HepG2 (cell line): ENCODE measurements around the gene GTF2B. TPM values are rescaled to one million over a fixed set of nuclear protein-coding genes. Genes with fewer than 3 reads are reported as not detected.

Experiments
- EP300 ChIP-seq, 3 experiments: sonication (generic) in 1 of 3; formaldehyde crosslinking in 1 of 3; IDR thresholded peaks; 2 replicates each; pipeline versions ENCODE4 v1.5.1 to v1.6.1; 2011 to 2020; ENCODE audit warnings: low read depth in 2 of 3, low read length in 2 of 3, borderline replicate concordance in 1 of 3, improper control_type of control experiment in 1 of 3, mild to moderate bottlenecking in 1 of 3, missing genetic modification reagents in 1 of 3, moderate library complexity in 1 of 3
- FOXM1 ChIP-seq: sonication (generic); formaldehyde crosslinking; IDR thresholded peaks from 2 replicates; pipeline ENCODE4 v1.5.0; 2020; ENCODE audit warnings: missing genetic modification reagents
- GPBP1L1 ChIP-seq: sonication (generic); formaldehyde crosslinking; IDR thresholded peaks from 2 replicates; pipeline ENCODE4 v1.5.0; 2020; ENCODE audit warnings: mild to moderate bottlenecking, missing genetic modification reagents
- HDAC2 ChIP-seq: sonication (generic); formaldehyde crosslinking; IDR thresholded peaks from 2 replicates; pipeline ENCODE4 v1.4.0; 2020; ENCODE audit warnings: missing genetic modification reagents
- HNF1A ChIP-seq, 2 experiments: sonication (generic) in 1 of 2; formaldehyde crosslinking in 1 of 2; IDR thresholded peaks; 2 replicates each; pipeline versions ENCODE4 v1.4.0 to v1.6.1; 2016 to 2020; ENCODE audit warnings: borderline replicate concordance in 1 of 2, low read depth in 1 of 2, mild to moderate bottlenecking in 1 of 2, missing genetic modification reagents in 1 of 2
- HNRNPUL1 ChIP-seq: fragments of 200-400 bp; formaldehyde crosslinking; IDR thresholded peaks from 2 replicates; pipeline ENCODE4 v1.6.1; 2017; ENCODE audit warnings: low read depth, mild to moderate bottlenecking, low read length, moderate library complexity
- HOMEZ ChIP-seq: IDR thresholded peaks from 2 replicates; pipeline ENCODE4 v1.6.1; 2016; ENCODE audit warnings: low read depth
- ISX ChIP-seq: sonication (generic); formaldehyde crosslinking; conservative IDR thresholded peaks from 2 replicates; pipeline ENCODE4 v1.5.0; 2020; ENCODE audit warnings: missing genetic modification reagents
- JUNB ChIP-seq: sonication (generic); formaldehyde crosslinking; IDR thresholded peaks from 2 replicates; pipeline ENCODE4 v1.8.0; 2022; ENCODE audit warnings: missing genetic modification reagents, mild to moderate bottlenecking, borderline replicate concordance
- KDM6A ChIP-seq: IDR thresholded peaks from 2 replicates; pipeline ENCODE4 v1.6.1; 2016; ENCODE audit warnings: low read depth
- MED8 ChIP-seq: sonication (generic); formaldehyde crosslinking; IDR thresholded peaks from 2 replicates; pipeline ENCODE4 v1.8.1; 2023; ENCODE audit warnings: mild to moderate bottlenecking, missing genetic modification reagents; ENCODE audit not compliant: insufficient replicate concordance
- MYPOP ChIP-seq: sonication (generic); formaldehyde crosslinking; IDR thresholded peaks from 2 replicates; pipeline ENCODE4 v1.8.1; 2023; ENCODE audit warnings: mild to moderate bottlenecking, moderate library complexity, missing genetic modification reagents
- NFE2L2 ChIP-seq: fragments of 150-350 bp; IDR thresholded peaks from 2 replicates; pipeline ENCODE4 v1.6.1; 2014; ENCODE audit warnings: low read length
- NFIB ChIP-seq: sonication (generic); formaldehyde crosslinking; IDR thresholded peaks from 2 replicates; pipeline ENCODE4 v1.9.0; 2021; ENCODE audit warnings: missing genetic modification reagents, mild to moderate bottlenecking, borderline replicate concordance
- RBM22 ChIP-seq: fragments of 200-400 bp; formaldehyde crosslinking; optimal IDR thresholded peaks from 2 replicates; pipeline ENCODE3; 2017; ENCODE audit warnings: mild to moderate bottlenecking, low read length, moderate library complexity
- ZBTB20 ChIP-seq: sonication (generic); formaldehyde crosslinking; IDR thresholded peaks from 2 replicates; pipeline ENCODE4 v1.8.1; 2023; ENCODE audit warnings: missing genetic modification reagents, low read depth, mild to moderate bottlenecking, borderline replicate concordance
- ZNF292 ChIP-seq: sonication (generic); formaldehyde crosslinking; IDR thresholded peaks from 2 replicates; pipeline ENCODE4 v1.8.1; 2022; ENCODE audit warnings: mild to moderate bottlenecking, low read depth, missing genetic modification reagents, borderline replicate concordance
- ZNF430 ChIP-seq: sonication (generic); formaldehyde crosslinking; IDR thresholded peaks from 2 replicates; pipeline ENCODE4 v1.9.0; 2021; ENCODE audit warnings: mild to moderate bottlenecking, missing genetic modification reagents
- ZNF432 ChIP-seq: sonication (generic); formaldehyde crosslinking; IDR thresholded peaks from 2 replicates; pipeline ENCODE4 v1.5.0; 2020; ENCODE audit warnings: missing genetic modification reagents, mild to moderate bottlenecking, borderline replicate concordance
- ZNF496 ChIP-seq: sonication (generic); formaldehyde crosslinking; IDR thresholded peaks from 2 replicates; pipeline ENCODE4 v1.8.1; 2023; ENCODE audit warnings: mild to moderate bottlenecking, moderate library complexity, missing genetic modification reagents; ENCODE audit not compliant: insufficient replicate concordance
- ZNF543 ChIP-seq: sonication (generic); formaldehyde crosslinking; IDR thresholded peaks from 2 replicates; pipeline ENCODE4 v1.4.0; 2020; ENCODE audit warnings: mild to moderate bottlenecking, missing genetic modification reagents
- ZNF660 ChIP-seq: sonication (generic); formaldehyde crosslinking; IDR thresholded peaks from 2 replicates; pipeline ENCODE4 v1.5.1; 2020; ENCODE audit warnings: mild to moderate bottlenecking, low read depth, missing genetic modification reagents, borderline replicate concordance
- polyA plus RNA-seq, 8 experiments: library from polyadenylated mRNA; depleted of rRNA in 3 of 8; stranded (reverse) in 7 of 8; unstranded in 1 of 8; fragments of >200 nt; fragmentation: Illumina TruSeq in 4 of 8; extraction: Trizol in 4 of 8; gene quantifications; 2 replicates each; pipeline versions ENCODE4 v1.2.1 to v1.2.3, GENCODE V29; 2011 to 2016; ENCODE audit warnings: low read depth in 4 of 8, missing spikeins in 1 of 8, mixed read lengths in 1 of 8; ENCODE audit not compliant: insufficient read depth in 1 of 8
- total RNA-seq, 5 experiments: library from RNA; depleted of rRNA; stranded (reverse); fragments of >200 nt; fragmentation: Illumina TruSeq; extraction: Trizol; gene quantifications; 2 replicates each; pipeline ENCODE4 v1.2.3, GENCODE V29; 2016; ENCODE audit warnings: low read depth in 1 of 5

Gene GTF2B
- total and polyA plus RNA-seq, 2 of the 13 experiments (the other 11 are each of a cell fraction or from before 2014, with no cell fraction given): 31.5 to 43.4 TPM

GRCh38 chr1:88920845-88921244 is 29.5 kb upstream of the GTF2B start (continued):
- TF ChIP-seq HNF1A (IDR thresholded peaks at IDR 0.05; ENCODE audit: low read depth) (no peak), HNF1A (CRISPR knock-in tag; IDR thresholded peaks at IDR 0.05; ENCODE audit: borderline replicate concordance) (no peak), HDAC2 (CRISPR knock-in tag) (peak; percentile 54; the same call in 1 of the 2 replicates), ZNF543 (CRISPR knock-in tag) (no peak), RBM22 (no peak), ISX (CRISPR knock-in tag) (no peak), HNRNPUL1 (no peak), NFIB (CRISPR knock-in tag) (no peak), GPBP1L1 (no peak), JUNB (CRISPR knock-in tag) (no peak), ZNF292 (CRISPR knock-in tag) (no peak), ZNF432 (CRISPR knock-in tag) (no peak), FOXM1 (CRISPR knock-in tag) (no peak), ZNF660 (CRISPR knock-in tag) (no peak), KDM6A (CRISPR knock-in tag) (0 out of 2 replicates have a peak, but pooled peaks have one; percentile 25), ZBTB20 (CRISPR knock-in tag) (peak; percentile 93; the same call in 1 of the 2 replicates), MED8 (CRISPR knock-in tag) (no peak), ZNF496 (CRISPR knock-in tag) (no peak), ZNF430 (CRISPR knock-in tag) (no peak), MYPOP (CRISPR knock-in tag) (no peak), EP300 (IDR thresholded peaks at IDR 0.05; ENCODE audit: low read depth in 2 of 2, low read length in 2 of 2) (peak in 1 of 2 experiments; percentile 70; a peak in 2 of 4 replicates), EP300 (CRISPR knock-in tag; IDR thresholded peaks at IDR 0.05; ENCODE audit: borderline replicate concordance) (no peak), NFE2L2 (no peak), HOMEZ (CRISPR knock-in tag) (no peak)
